HL-60 (cell line): ENCODE data around the gene CDH1.
A peak's percentile ranks its signal among the peaks of the same experiment; 100 is the strongest.

Source experiments
- DNase-seq, 2 experiments: peaks; one replicate each; pipeline ENCODE4 v3.0.0-alpha.2; 2010 to 2020; ENCODE audit warnings: low read depth in 1 of 2, low spot score in 1 of 2
- H3K27ac ChIP-seq: fragments of 250-450 bp; sonication (Bioruptor Pico); replicated peaks from 2 replicates; pipeline ENCODE4 v1.5.1; 2020; ENCODE audit warnings: mild to moderate bottlenecking, moderate library complexity
- H3K27me3 ChIP-seq: fragments of 250-450 bp; sonication (Bioruptor Pico); 2 replicates; pipeline ENCODE4 v1.5.1; 2021; ENCODE audit warnings: mild to moderate bottlenecking, moderate library complexity; ENCODE audit not compliant: insufficient read depth, poor library complexity, severe bottlenecking
- H3K4me3 ChIP-seq: replicated peaks from 2 replicates; pipeline ENCODE4 v1.5.1; 2011; ENCODE audit warnings: mild to moderate bottlenecking, control low read depth, low read length; ENCODE audit not compliant: insufficient read depth
- GABPA ChIP-seq: IDR thresholded peaks from 2 replicates; pipeline ENCODE4 v1.6.1; 2012; ENCODE audit warnings: low read depth
- POLR2AphosphoS5 ChIP-seq: IDR thresholded peaks from 2 replicates; pipeline ENCODE4 v1.6.1; 2012; ENCODE audit warnings: low read depth
- REST ChIP-seq: IDR thresholded peaks from 2 replicates; pipeline ENCODE4 v1.6.1; 2012; ENCODE audit warnings: low read depth; ENCODE audit not compliant: insufficient replicate concordance
- SPI1 ChIP-seq: IDR thresholded peaks from 2 replicates; pipeline ENCODE4 v1.6.1; 2012; ENCODE audit warnings: low read depth, mild to moderate bottlenecking, borderline replicate concordance
- TF ChIP-seq, protein P1 (sequence below): IDR thresholded peaks from one replicate; pipeline ENCODE4 v1.5.1; 2011; ENCODE audit warnings: low read length, control low read depth, inconsistent platforms; ENCODE audit not compliant: insufficient read depth

The CDH1 gene

DNA sequence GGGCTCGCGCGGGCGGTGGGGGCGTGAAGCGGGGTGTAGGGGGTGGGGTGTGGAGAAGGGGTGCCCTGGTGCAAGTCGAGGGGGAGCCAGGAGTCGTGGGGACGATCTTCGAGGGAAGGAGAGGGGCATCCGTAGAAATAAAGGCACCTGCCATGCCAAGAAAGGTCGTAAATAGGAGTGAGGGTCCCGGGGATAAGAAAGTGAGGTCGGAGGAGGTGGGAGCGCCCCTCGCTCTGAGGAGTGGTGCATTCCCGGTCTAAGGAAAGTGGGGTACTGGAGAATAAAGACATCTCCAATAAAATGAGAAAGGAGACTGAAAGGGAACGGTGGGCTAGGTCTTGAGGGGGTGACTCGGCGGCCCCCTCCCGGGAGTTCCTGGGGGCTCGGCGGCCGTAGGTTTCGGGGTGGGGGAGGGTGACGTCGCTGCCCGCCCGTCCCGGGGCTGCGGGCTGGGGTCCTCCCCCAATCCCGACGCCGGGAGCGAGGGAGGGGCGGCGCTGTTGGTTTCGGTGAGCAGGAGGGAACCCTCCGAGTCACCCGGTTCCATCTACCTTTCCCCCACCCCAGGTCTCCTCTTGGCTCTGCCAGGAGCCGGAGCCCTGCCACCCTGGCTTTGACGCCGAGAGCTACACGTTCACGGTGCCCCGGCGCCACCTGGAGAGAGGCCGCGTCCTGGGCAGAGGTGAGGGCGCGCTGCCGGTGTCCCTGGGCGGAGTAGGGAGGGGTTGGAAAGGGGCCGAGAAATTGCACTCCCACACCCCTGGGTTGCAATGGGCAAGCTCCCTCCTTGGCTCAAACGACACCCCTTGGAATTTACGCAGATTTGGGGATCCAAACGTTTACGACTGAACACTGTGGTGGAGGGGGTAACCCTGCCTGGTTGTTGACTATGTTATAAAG is 888 bp downstream of the CDH1 start:
- no peak overlapping the region for H3K27ac ChIP-seq
- TF ChIP-seq, protein P1, sequence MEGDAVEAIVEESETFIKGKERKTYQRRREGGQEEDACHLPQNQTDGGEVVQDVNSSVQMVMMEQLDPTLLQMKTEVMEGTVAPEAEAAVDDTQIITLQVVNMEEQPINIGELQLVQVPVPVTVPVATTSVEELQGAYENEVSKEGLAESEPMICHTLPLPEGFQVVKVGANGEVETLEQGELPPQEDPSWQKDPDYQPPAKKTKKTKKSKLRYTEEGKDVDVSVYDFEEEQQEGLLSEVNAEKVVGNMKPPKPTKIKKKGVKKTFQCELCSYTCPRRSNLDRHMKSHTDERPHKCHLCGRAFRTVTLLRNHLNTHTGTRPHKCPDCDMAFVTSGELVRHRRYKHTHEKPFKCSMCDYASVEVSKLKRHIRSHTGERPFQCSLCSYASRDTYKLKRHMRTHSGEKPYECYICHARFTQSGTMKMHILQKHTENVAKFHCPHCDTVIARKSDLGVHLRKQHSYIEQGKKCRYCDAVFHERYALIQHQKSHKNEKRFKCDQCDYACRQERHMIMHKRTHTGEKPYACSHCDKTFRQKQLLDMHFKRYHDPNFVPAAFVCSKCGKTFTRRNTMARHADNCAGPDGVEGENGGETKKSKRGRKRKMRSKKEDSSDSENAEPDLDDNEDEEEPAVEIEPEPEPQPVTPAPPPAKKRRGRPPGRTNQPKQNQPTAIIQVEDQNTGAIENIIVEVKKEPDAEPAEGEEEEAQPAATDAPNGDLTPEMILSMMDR: no peak
- TF ChIP-seq POLR2AphosphoS5 (no peak), REST (no peak), GABPA (no peak), SPI1 (no peak)
- no peak for DNase-seq
- H3K27me3 ChIP-seq: no peaks in the 10 kb centered on the region
- no peak overlapping the region for H3K4me3 ChIP-seq

GRCh38 chr16:68739964-68740627 is 3.0 kb downstream of the CDH1 start:
- no peak for DNase-seq
- TF ChIP-seq POLR2AphosphoS5: no peak
- no peak for TF ChIP-seq GABPA
- no peak for TF ChIP-seq SPI1
- no peak for TF ChIP-seq REST
- no peak overlapping the region for H3K4me3 ChIP-seq
- H3K27ac ChIP-seq: no peak overlapping the region
- no peaks in the 10 kb centered on the region for H3K27me3 ChIP-seq

DNA sequence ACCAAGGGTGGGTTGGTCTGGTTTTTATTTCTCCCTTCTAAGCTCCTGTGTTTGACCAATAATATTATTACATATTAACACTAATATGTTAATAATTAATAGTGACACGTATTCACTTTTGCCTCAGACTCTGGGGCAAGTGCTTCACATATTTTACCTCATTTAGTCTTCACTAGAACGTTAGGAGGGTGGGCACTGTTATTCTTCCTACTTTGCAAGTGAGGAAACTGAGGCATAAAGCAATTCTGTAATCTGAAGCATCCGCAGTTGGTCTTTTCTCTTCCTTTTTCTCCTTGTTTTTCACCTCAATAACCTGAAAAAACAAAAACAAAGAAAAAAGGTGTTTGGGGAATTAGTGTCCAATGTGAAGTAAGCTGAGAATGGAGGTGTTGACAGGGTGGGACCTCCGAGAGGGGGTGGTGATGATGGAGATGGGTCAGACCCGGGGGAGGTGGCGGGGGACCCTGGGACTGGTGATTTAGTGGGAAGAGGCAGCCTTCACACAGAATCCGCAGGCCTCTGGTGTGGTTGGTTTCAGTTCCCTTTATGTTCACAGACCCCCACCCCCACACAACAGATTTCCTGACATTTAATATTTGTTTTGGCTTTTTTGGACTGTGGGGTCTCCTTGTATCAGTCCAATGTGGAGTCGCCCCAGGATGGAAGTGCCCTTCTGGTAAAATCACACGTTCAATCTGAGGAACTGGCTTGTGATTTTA is 3.7 kb downstream of the CDH1 start:
- no peak overlapping the region for H3K27ac ChIP-seq
- H3K27me3 ChIP-seq: no peaks in the 10 kb centered on the region
- H3K4me3 ChIP-seq: no peak overlapping the region
- no peak for TF ChIP-seq REST
- no peak for TF ChIP-seq GABPA
- TF ChIP-seq POLR2AphosphoS5: no peak
- TF ChIP-seq SPI1: peak; percentile 27; the same call in 1 of the 2 replicates
- no peak for DNase-seq
